GM18519 (cell line): ENCODE data around the gene CEP192.
"Not testable (repeated sequence)": the region's sequence is repeated elsewhere in the genome, so short reads cannot be mapped to it uniquely, and the experiment has no call there.

Source experiments
- ATAC-seq: cut with Tn5 transposase; IDR thresholded peaks from one replicate; pipeline ENCODE4 v1.9.1; 2021; ENCODE audit warnings: mild to moderate bottlenecking, moderate library complexity; ENCODE audit not compliant: unreplicated experiment, low FRiP score

CEP192 gene

GRCh38 chr18:13096719-13097118 lies 105.6 kb downstream of the CEP192 start:
- ATAC-seq = no peak

- not testable (repeated sequence) for ATAC-seq
These were observed 106.9 kb downstream of the CEP192 start for GRCh38 chr18:13098104-13098503.

- no peak for ATAC-seq
These were observed 108.0 kb downstream of the CEP192 start for GRCh38 chr18:13099113-13099512.

GRCh38 chr18:13100942-13101658 lies 109.9 kb downstream of the CEP192 start:
- no peak for ATAC-seq

GRCh38 chr18:13101659-13102197 lies 110.6 kb downstream of the CEP192 start:
- ATAC-seq = no peak

- ATAC-seq = no peak
These were observed 112.2 kb downstream of the CEP192 start for GRCh38 chr18:13103366-13103765.

- no peak for ATAC-seq
These were observed 113.9 kb downstream of the CEP192 start for GRCh38 chr18:13105059-13105458.

- ATAC-seq = no peak
These were observed 115.9 kb downstream of the CEP192 start for GRCh38 chr18:13107074-13107473.

- ATAC-seq = no peak
These were observed 117.2 kb downstream of the CEP192 start for GRCh38 chr18:13108330-13108729.

GRCh38 chr18:13110559-13110958 lies 119.4 kb downstream of the CEP192 start:
- no peak for ATAC-seq

- ATAC-seq = no peak
These were observed 121.8 kb downstream of the CEP192 start for GRCh38 chr18:13112982-13113381.

- no peak for ATAC-seq
These were observed 129.1 kb downstream of the CEP192 start for GRCh38 chr18:13120255-13120654.

- ATAC-seq = no peak
These were observed 129.8 kb downstream of the CEP192 start for GRCh38 chr18:13120983-13121441.

- ATAC-seq = no peak
These were observed 133.2 kb downstream of the CEP192 start for GRCh38 chr18:13124411-13124810.

- ATAC-seq = no peak
These were observed 134.0 kb downstream of the CEP192 start for GRCh38 chr18:13125191-13125590.

GRCh38 chr18:13126966-13127598 lies 135.9 kb downstream of the CEP192 start:
- no peak for ATAC-seq

- no peak for ATAC-seq
These were observed 140.1 kb downstream of the CEP192 start for GRCh38 chr18:13131283-13131682.

- ATAC-seq = no peak
These were observed 143.6 kb downstream of the CEP192 start for GRCh38 chr18:13134551-13135401.

GRCh38 chr18:13136056-13136903 lies 145.1 kb downstream of the CEP192 start:
- no peak for ATAC-seq
